ENCODE data around the gene DPYSL4. TPM values are rescaled to one million over a fixed set of nuclear protein-coding genes. Genes with fewer than 3 reads are reported as not detected.
"Not testable (repeated sequence)": the region's sequence is repeated elsewhere in the genome, so short reads cannot be mapped to it uniquely, and the experiment has no call there.

Gene DPYSL4
- total and polyA plus RNA-seq, 12 donors = 2.4 to 78.9 (median 30.6) TPM

DNA sequence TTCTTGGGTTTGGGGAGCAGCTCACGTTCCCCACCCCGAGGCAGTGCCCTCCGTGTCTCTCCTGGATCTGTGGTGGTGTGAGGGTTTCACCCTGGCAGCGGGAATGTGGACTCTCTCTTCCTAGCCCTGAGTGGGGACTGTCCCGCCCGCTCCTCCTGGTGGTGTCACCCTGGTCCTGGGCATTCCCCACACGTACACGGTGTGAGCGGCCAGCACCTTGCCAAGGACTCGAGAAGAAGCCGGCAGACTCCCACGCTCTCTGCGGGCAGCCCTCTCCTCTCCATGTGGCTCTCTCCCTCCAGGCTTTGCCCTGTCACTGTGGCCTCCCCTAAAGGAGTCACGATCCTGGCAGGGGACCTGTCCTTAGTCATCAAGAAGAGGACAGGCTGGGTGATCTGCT is 24.0 kb downstream of the DPYSL4 start:
- no peaks in the 10 kb centered on the region for H3K27me3 ChIP-seq
- intact Hi-C loops (cut with DNase I) = no loop called here
- DNase-seq (no peak), ATAC-seq (no peak)
- no peak overlapping the region for H3K27ac ChIP-seq
- H3K9me3 ChIP-seq = peaks cover 0 to 33% (median 11%) of the 10 kb centered on the region in 11 donors
- 93 to 95% methylated on average over 14 of the region's 14 CpGs for WGBS, 2 donors
- TF ChIP-seq, protein P1, sequence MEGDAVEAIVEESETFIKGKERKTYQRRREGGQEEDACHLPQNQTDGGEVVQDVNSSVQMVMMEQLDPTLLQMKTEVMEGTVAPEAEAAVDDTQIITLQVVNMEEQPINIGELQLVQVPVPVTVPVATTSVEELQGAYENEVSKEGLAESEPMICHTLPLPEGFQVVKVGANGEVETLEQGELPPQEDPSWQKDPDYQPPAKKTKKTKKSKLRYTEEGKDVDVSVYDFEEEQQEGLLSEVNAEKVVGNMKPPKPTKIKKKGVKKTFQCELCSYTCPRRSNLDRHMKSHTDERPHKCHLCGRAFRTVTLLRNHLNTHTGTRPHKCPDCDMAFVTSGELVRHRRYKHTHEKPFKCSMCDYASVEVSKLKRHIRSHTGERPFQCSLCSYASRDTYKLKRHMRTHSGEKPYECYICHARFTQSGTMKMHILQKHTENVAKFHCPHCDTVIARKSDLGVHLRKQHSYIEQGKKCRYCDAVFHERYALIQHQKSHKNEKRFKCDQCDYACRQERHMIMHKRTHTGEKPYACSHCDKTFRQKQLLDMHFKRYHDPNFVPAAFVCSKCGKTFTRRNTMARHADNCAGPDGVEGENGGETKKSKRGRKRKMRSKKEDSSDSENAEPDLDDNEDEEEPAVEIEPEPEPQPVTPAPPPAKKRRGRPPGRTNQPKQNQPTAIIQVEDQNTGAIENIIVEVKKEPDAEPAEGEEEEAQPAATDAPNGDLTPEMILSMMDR (IDR thresholded peaks at IDR 0.05) = no peak
- peaks cover 0 to 18% (median 5%) of the 10 kb centered on the region in 9 donors for H3K4me1 ChIP-seq
- no peaks in the 10 kb centered on the region for H3K36me3 ChIP-seq
- H3K4me3 ChIP-seq = no peak overlapping the region

DNA sequence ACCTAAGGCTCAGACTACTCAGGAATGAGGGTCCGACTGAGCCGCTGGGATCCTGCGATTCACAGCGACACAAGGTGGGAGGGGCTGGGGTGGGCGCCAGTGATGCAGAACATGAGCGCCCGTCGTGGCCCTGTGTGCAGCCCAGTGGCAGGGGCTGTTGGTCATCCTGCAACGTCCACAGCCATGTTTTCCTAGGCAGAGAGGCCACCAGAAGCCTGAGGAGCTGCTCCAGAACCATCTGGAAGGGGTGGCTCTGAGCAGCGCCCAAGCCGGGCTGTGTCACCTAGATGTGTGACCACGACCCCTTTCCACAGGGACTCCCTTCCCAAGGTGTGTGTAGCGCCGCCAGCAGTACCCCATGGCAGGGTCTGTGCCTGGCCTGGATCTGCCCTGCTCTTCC is 24.5 kb downstream of the DPYSL4 start:
- no peak for ATAC-seq
- DNase-seq = no peak
- no peaks in the 10 kb centered on the region for H3K36me3 ChIP-seq
- H3K4me1 ChIP-seq = peaks cover 0 to 18% (median 5%) of the 10 kb centered on the region in 9 donors
- 92 to 94% methylated on average over 14 of the region's 14 CpGs for WGBS, 2 donors
- no peaks in the 10 kb centered on the region for H3K27me3 ChIP-seq
- intact Hi-C loops (cut with DNase I) = no loop called here
- H3K9me3 ChIP-seq = peaks cover 0 to 37% (median 14%) of the 10 kb centered on the region in 11 donors
- no peak overlapping the region for H3K27ac ChIP-seq
- TF ChIP-seq, protein P1 (IDR thresholded peaks at IDR 0.05) = no peak
- H3K4me3 ChIP-seq = no peak overlapping the region

- intact Hi-C loops (cut with DNase I) = no loop called here
- H3K27ac ChIP-seq = no peak overlapping the region
- DNase-seq = no peak
- no peak overlapping the region for H3K4me3 ChIP-seq
- 88 to 92% methylated on average over 9 of the region's 9 CpGs for WGBS, 2 donors
- peaks cover 0 to 50% (median 18%) of the 10 kb centered on the region in 11 donors for H3K9me3 ChIP-seq
- H3K4me1 ChIP-seq = peaks cover 0 to 14% (median 5%) of the 10 kb centered on the region in 9 donors
- TF ChIP-seq, protein P1 (IDR thresholded peaks at IDR 0.05) = no peak
- no peak for ATAC-seq
- H3K36me3 ChIP-seq = no peaks in the 10 kb centered on the region
- H3K27me3 ChIP-seq = no peaks in the 10 kb centered on the region
Measured at GRCh38 chr10:132212816-132213215, 26.1 kb downstream of the DPYSL4 start.

GRCh38 chr10:132213917-132214316 is 27.2 kb downstream of the DPYSL4 start:
- intact Hi-C loops (cut with DNase I) = no loop called here
- ATAC-seq = no peak
- WGBS, 2 donors = 56 to 72% methylated on average over 4 of the region's 4 CpGs

DNA sequence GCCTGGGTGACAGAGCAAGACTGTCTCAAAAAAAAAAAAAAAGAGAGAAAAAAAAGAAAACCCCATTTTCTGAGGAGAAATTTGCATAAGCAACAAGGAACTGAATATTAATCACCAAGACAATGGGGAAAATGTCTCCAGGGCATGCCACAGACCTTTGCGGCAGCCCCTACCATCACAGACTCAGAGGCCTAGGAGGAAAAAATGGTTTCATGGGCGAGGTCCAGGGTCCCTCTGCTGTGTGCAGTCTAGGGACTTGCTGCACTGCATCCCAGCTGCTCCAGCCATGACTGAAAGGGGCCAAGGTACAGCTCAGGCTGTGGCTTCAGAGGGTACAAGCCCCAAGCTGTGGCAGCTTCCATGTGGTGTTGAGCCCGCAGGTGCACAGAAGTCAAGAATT is 29.7 kb downstream of the DPYSL4 start:
- 91% methylated on average over 3 of the region's 3 CpGs for WGBS, 2 donors
- ATAC-seq, H3K4me1 ChIP-seq, H3K27ac ChIP-seq, H3K36me3 ChIP-seq, H3K27me3 ChIP-seq, DNase-seq, H3K4me3 ChIP-seq: not testable (repeated sequence)
- intact Hi-C loops (cut with DNase I) = loop anchor here in 1 of 10 donors (5.0 kb wide), 1 partner anchor 231 kb away; no protein-coding TSS in a partner anchor
- H3K9me3 ChIP-seq = peaks cover 0 to 50% (median 18%) of the 10 kb centered on the region in 11 donors

More at GRCh38 chr10:132213917-132214316, 27.2 kb downstream of the DPYSL4 start:
- peaks cover 0 to 3% (median 0%) of the 10 kb centered on the region in 9 donors for H3K4me1 ChIP-seq
- no peak overlapping the region for H3K27ac ChIP-seq
- no peak for DNase-seq
- TF ChIP-seq, protein P1 (IDR thresholded peaks at IDR 0.05) = no peak
- H3K9me3 ChIP-seq = peaks cover 0 to 50% (median 18%) of the 10 kb centered on the region in 11 donors
- no peaks in the 10 kb centered on the region for H3K27me3 ChIP-seq
- H3K36me3 ChIP-seq = no peaks in the 10 kb centered on the region
- no peak overlapping the region for H3K4me3 ChIP-seq
